Activated T-helper 9 cell treated with anti-CD3 and anti-CD28 coated beads, Interleukin-2, amount 50 U/mL, for 16 hours (primary cell): ENCODE results near the gene SORCS2.

ENCODE experiments used
- DNase-seq: peaks from one replicate; pipeline ENCODE4 v3.0.0-alpha.2; 2020; ENCODE audit warnings: low read depth

SORCS2 gene

GRCh38 chr4:7750523-7750922, 558.2 kb downstream of the SORCS2 start:
- no peak for DNase-seq

- no peak for DNase-seq
These were observed 558.6 kb downstream of the SORCS2 start for GRCh38 chr4:7750972-7751371.

GRCh38 chr4:7752649-7753048, 560.3 kb downstream of the SORCS2 start:
- no peak for DNase-seq

GRCh38 chr4:7753271-7753670, 560.9 kb downstream of the SORCS2 start:
- DNase-seq, result no peak

- DNase-seq, result no peak
These were observed 561.7 kb downstream of the SORCS2 start for GRCh38 chr4:7753931-7754465.

GRCh38 chr4:7754565-7755262, 562.4 kb downstream of the SORCS2 start:
- no peak for DNase-seq

GRCh38 chr4:7755561-7755960, 563.2 kb downstream of the SORCS2 start:
- no peak for DNase-seq

GRCh38 chr4:7756071-7756470, 563.7 kb downstream of the SORCS2 start:
- no peak for DNase-seq

- no peak for DNase-seq
These were observed 564.4 kb downstream of the SORCS2 start for GRCh38 chr4:7756561-7757355.

GRCh38 chr4:7757501-7758471, 565.4 kb downstream of the SORCS2 start:
- DNase-seq, result no peak

- DNase-seq, result no peak
These were observed 566.1 kb downstream of the SORCS2 start for GRCh38 chr4:7758476-7758875.

- peak; percentile 36 for DNase-seq
These were observed 566.9 kb downstream of the SORCS2 start for GRCh38 chr4:7759216-7759615.

GRCh38 chr4:7759635-7760034, 567.3 kb downstream of the SORCS2 start:
- no peak for DNase-seq

GRCh38 chr4:7760228-7760627, 567.9 kb downstream of the SORCS2 start:
- DNase-seq, result no peak

- DNase-seq, result no peak
These were observed 568.4 kb downstream of the SORCS2 start for GRCh38 chr4:7760706-7761105.

- DNase-seq, result no peak
These were observed 569.0 kb downstream of the SORCS2 start for GRCh38 chr4:7761312-7761711.

- DNase-seq, result peak; percentile 16
These were observed 569.4 kb downstream of the SORCS2 start for GRCh38 chr4:7761720-7762119.

- no peak for DNase-seq
These were observed 570.2 kb downstream of the SORCS2 start for GRCh38 chr4:7762376-7763030.

GRCh38 chr4:7763106-7763505, 570.8 kb downstream of the SORCS2 start:
- DNase-seq, result no peak

- DNase-seq, result no peak
These were observed 571.5 kb downstream of the SORCS2 start for GRCh38 chr4:7763788-7764187.

GRCh38 chr4:7764466-7764865, 572.1 kb downstream of the SORCS2 start:
- DNase-seq, result no peak

- no peak for DNase-seq
These were observed 573.3 kb downstream of the SORCS2 start for GRCh38 chr4:7765666-7766065.
